Skeletal muscle satellite cell (primary cell): Measurements from ENCODE around the gene ATXN7L1.

Source experiments
- H3K27me3 ChIP-seq: 2 replicates; pipeline ENCODE4 v1.7.0; 2013; ENCODE audit warnings: low read length; ENCODE audit not compliant: control insufficient read depth, insufficient read depth
- H3K36me3 ChIP-seq: 2 replicates; pipeline ENCODE4 v1.7.0; 2013; ENCODE audit warnings: mild to moderate bottlenecking, control low read depth, low read length; ENCODE audit not compliant: insufficient read depth
- H3K4me1 ChIP-seq: 2 replicates; pipeline ENCODE4 v1.7.0; 2013; ENCODE audit warnings: low read length; ENCODE audit not compliant: control insufficient read depth, insufficient read depth
- H3K4me2 ChIP-seq: 2 replicates; pipeline ENCODE4 v1.7.0; 2013; ENCODE audit warnings: mild to moderate bottlenecking, low read length
- H3K4me3 ChIP-seq: 2 replicates; pipeline ENCODE4 v1.7.0; 2013; ENCODE audit warnings: low read length
- H3K9ac ChIP-seq: 2 replicates; pipeline ENCODE4 v1.7.0; 2013; ENCODE audit warnings: mild to moderate bottlenecking, low read depth, low read length, moderate library complexity
- H3K9me3 ChIP-seq: replicated peaks from 2 replicates; pipeline ENCODE4 v1.7.0; 2013; ENCODE audit warnings: mild to moderate bottlenecking, control low read depth, low read length

The ATXN7L1 gene

DNA sequence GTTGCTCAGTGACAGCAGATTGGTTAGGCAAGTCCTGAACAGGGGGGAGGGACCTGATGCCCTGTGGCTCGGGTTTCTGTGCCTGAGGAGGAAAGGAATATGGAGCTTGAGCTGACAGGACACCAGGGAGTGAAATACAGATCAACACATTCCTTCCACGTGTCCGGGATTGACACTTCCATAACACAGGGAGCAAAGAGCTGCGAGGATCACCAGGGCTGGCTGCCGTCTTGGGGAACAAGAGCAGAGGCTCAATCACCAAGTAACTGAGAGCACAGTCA, 258.4 kb downstream of the ATXN7L1 start:
- Histone ChIP-seq H3K9ac (no peak overlapping the region), H3K9me3 (no peaks in the 10 kb centered on the region), H3K36me3 (peaks cover 3% of the 10 kb centered on the region), H3K4me2 (no peak overlapping the region), H3K4me3 (no peak overlapping the region), H3K4me1 (no peaks in the 10 kb centered on the region), H3K27me3 (no peaks in the 10 kb centered on the region)

DNA sequence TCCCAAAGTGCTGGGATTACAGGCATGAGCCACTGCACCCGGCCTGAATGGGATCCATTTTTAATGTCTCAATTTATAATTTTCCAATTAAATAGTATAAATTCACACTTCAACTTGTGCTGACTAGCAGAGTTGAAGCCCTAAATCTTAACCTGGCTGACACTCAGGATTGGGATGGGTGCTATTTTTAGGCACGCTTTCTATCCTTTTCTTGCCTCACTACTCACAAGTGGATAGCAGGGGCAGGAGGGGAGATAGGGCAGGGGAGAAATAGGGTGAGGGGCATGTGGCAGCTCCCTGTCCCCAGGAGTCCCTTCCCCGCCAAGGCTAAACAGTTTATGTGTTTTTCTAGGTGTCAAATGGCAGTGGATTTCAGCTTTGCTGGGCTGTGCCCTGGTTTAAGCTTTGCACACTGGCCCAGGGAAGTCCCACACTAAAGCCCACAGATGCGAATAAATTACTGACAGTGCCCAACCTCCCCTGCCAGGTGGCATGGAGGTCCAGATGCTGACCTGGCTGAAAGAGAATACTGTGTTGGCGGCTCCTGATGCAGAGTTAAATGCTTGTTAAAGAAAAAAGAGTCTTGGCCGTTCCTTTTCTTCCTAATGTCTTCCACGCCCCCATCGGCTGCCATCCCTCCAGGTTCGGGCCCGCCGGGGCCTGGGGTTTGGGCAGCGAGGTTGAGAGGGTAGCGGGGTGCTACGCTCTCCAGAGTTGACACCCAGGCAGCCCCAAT, 259.0 kb downstream of the ATXN7L1 start:
- peaks cover 3% of the 10 kb centered on the region for H3K36me3 ChIP-seq
- no peaks in the 10 kb centered on the region for H3K4me1 ChIP-seq
- no peak overlapping the region for H3K9ac ChIP-seq
- H3K27me3 ChIP-seq, result no peaks in the 10 kb centered on the region
- H3K4me2 ChIP-seq, result no peak overlapping the region
- H3K9me3 ChIP-seq, result no peaks in the 10 kb centered on the region
- no peak overlapping the region for H3K4me3 ChIP-seq

DNA sequence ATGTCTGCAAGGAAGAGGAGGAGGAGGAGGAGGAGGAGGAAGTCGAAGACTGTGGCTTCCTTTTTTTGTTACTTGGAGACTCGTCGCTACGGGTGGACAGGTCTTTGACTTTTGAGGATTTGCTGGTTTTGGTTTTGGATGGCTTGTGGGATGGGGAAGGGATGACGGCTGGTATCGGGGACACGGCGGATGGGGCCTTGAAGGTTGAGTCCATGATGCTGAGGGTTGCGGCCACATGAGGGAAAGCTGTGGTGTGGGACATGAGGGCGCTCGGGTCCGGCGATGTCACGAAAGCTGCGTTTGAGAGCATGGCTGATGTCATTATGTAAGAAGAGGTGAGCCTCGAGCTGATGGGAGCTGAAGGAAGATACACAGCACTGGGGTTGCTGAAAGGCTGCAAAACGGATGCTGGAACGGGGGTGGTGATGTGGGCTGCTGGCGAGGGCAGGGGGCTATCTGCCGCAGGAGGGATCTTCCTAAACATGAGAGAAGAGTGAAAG, 262.0 kb downstream of the ATXN7L1 start:
- Histone ChIP-seq H3K4me1 (no peaks in the 10 kb centered on the region), H3K9ac (no peak overlapping the region), H3K27me3 (no peaks in the 10 kb centered on the region), H3K36me3 (peaks cover 3% of the 10 kb centered on the region), H3K4me3 (no peak overlapping the region), H3K4me2 (no peak overlapping the region), H3K9me3 (no peaks in the 10 kb centered on the region)

DNA sequence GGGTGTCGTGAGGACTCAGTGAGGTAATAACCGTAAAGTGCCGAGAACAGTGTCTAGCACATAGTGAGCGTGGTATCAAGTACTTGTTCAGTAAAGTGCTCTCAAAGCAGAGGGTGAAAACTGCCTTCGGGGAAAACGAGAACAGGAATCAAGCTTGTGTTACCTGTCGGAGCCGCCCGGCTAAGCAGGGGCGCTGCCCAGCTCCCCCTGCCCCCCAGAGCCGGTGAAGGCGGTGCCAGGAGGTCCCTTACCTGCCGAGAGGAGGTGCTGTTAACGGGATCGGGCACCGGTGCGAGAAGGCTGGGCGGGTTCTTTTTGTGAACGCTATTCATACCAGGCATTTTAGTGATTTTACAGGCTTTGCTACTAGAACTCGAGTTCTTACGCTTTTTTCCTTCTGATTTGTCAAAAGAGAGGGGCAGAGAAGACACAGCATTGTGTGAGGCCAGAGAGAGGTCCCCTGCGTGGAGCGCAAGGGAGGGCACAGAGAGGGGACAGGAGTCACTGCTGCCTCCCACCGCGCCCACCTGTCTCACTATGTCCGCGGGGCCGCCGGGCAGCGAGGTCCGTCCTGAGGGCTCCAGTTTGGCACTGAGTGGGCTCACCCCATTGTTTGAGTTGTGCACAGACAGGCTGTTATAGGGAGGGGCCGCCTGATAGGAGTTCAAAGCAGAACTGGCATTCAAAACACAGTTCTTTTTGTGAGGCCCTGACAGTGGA, 262.6 kb downstream of the ATXN7L1 start:
- Histone ChIP-seq H3K4me3 (no peak overlapping the region), H3K27me3 (no peaks in the 10 kb centered on the region), H3K4me2 (no peak overlapping the region), H3K4me1 (no peaks in the 10 kb centered on the region), H3K36me3 (peaks cover 3% of the 10 kb centered on the region), H3K9ac (no peak overlapping the region), H3K9me3 (no peaks in the 10 kb centered on the region)

DNA sequence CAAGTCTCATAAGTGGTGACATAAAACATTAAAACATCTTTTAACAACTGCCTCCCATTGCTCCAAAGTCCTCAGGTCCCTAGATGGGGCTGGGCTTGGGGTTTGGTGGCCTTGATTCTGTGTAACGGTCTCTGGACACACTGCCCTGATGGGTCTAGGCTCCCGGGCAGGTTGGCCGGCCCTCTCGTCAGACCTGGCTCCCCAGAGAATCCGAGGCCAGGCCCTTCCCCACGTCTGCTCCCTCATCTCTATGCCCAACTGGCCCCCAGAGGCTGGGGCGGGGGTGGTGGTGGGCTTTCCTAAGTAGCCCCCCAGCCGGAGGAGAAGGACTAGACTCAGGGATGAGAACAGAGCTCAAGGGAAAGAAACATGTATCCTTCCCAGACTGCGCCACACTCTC, 263.6 kb downstream of the ATXN7L1 start:
- Histone ChIP-seq H3K9me3 (no peaks in the 10 kb centered on the region), H3K4me2 (no peak overlapping the region), H3K4me3 (no peak overlapping the region), H3K4me1 (no peaks in the 10 kb centered on the region), H3K36me3 (peaks cover 3% of the 10 kb centered on the region), H3K9ac (no peak overlapping the region), H3K27me3 (no peaks in the 10 kb centered on the region)

DNA sequence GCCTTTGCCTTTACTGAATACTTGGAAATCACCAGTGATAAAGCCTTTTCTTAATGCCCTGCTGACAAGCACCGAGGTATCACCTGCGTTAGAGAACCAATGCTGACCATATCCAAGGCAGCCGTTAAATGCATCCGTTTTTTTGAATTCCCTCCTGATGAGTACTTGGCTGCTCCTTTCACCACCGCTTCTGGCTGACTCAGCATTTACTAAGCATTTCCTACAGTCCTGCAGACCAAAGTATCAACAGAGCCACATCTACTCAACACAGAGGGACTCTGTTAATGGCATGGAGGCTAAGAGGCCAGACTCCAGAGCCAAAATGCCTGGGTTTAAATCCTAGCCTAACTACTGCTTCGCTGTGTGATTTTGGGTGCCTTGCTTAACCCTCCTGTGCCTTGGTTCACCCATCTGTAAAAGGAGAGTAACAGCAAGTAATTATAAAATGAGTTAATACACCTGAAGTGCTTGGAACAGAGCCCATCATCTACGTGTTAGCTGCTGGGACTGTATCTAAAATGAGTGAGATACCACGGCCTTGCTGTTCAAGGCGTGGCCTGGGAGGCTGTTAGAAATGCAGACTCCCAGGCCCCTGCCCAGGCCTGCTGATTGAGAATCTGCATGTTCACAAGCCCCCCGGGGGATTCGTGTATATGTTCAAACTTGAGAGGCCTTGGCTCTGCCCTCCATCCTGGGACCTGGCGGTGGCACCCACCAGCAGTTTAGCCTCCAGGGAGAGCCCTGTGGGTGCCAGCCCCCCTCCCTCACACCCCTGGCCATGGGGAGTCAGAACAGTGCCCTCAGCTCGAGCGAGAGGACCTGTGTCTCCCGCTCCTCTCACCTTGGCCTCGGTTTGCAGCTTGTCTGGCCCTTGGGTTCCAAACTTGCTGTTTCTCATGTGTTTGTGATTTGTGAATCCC, 264.3 kb downstream of the ATXN7L1 start:
- Histone ChIP-seq H3K36me3 (peaks cover 3% of the 10 kb centered on the region), H3K4me1 (no peaks in the 10 kb centered on the region), H3K27me3 (no peaks in the 10 kb centered on the region), H3K9me3 (no peaks in the 10 kb centered on the region), H3K4me3 (no peak overlapping the region), H3K4me2 (no peak overlapping the region), H3K9ac (no peak overlapping the region)

DNA sequence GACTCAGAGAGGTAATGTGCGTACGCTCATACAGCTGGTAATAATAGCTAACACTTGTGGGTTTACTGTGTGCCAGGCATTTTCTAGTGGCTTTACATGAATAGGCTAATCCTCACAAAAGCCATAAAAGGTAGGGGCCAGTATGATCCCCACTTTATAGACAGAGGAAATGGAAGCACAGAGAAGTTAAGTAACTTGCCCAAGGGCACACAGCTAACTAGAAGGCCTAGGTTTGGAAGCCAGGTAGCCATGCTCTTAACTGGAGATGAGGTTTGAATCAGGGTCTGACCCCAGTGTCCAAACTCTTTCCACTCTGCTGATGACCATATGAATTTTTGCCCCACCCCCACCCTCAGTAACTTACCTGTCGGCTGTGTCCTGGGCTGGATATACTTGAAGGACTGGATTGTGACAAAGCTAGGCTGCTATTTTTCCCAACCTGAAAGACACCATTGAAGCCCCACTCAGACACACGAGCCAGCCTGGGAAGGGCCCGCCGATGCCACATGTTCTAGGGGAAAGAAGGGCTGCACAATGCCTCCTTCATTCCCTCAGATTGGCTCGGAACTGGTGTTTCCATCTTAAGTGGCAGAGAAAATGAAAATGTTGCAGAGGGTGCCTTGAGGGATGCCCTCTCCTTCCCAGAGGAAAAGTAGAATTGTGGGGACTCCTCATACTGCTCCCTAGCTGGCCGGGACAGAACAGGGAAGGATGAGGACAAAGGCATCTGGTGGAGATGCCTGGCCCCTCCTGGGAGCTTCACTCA, 266.1 kb downstream of the ATXN7L1 start:
- Histone ChIP-seq H3K4me2 (no peak overlapping the region), H3K9ac (no peak overlapping the region), H3K27me3 (no peaks in the 10 kb centered on the region), H3K4me1 (no peaks in the 10 kb centered on the region), H3K4me3 (no peak overlapping the region), H3K36me3 (no peaks in the 10 kb centered on the region), H3K9me3 (no peaks in the 10 kb centered on the region)

DNA sequence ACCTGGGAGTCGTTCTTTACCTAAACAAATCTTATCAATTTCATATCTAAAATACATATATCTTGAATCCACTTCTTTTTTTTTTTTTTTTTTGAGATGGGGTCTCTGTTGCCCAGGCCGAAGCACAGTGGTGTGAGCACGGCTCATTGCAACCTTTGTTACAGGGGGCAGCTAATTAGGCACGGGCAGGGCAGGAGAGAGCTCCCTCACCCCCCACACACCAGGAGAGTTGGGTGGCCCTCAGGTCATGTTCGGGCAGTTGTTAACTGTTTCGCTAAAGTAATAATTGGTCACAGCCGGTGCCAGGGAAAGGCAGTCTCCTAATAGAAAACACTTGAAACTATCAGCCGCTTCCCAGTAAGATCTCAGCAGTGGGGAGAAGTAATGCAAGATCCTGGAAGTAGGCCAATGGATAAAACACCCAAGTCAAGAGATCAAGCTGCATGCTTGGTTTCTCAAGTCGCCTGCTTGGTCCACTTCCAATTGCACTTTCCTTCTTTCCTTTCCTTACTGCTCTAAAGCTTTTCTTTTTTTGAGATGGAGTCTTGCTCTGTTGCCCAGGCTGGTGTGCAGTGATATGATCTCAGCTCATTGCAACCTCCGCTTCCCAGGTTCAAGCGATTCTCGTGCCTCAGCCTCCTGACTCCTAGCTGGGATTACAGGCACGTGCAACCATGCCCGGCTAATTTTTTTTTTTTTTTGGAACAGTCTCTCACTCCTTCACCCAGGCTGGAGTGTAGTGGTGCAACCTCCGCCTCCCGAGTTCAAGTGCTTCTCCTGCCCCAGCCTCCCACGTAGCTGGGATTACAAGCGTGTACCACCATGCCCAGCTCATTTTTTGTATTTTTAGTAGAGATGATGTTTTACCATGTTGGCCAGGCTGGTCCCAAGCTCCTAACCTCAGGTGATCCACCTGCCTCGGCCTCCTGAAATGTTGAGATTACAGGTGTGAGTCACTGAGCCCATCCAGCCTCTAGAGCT, 273.8 kb downstream of the ATXN7L1 start:
- Histone ChIP-seq H3K4me2 (no peak overlapping the region), H3K36me3 (no peaks in the 10 kb centered on the region), H3K27me3 (peaks cover 9% of the 10 kb centered on the region), H3K9ac (no peak overlapping the region), H3K4me1 (no peaks in the 10 kb centered on the region), H3K9me3 (no peaks in the 10 kb centered on the region), H3K4me3 (no peak overlapping the region)

DNA sequence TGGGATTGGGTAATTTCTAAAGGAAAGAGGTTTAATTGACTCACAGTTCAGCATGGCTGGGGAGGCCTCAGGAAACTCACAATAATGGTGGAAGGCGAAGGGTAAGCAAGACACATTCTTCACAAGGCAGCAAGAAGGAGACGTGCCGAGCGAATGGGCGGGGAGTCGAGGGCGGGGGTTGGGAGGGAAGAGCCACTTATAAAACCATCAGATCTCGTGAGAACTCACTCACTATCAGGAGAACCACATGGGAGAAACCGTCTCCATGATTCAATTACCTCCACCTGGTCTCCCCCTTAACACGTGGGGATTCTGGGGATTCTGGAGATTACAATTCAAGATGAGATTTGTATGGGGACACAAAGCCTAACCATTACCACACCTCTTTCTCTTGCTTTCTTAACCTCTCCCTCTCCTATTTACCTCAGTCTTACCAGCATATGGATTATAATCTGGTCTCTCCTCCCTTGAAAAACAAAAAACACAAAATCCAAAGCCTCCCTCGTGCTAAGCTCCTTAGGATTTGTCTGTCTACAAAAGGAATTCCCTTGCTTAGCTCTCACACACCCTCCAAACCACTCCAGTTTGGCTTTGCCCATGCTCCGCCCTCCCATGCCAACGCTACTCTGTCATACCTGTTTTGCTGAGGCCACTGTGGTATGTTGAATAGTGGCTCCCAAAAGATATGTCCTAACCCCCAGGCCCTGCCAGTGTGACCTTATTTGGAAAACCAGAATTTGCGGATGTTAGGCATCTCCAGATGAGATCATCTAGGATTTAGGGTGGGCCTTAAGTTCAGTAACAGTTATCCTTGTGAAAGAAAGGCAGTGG, 275.5 kb downstream of the ATXN7L1 start:
- H3K36me3 ChIP-seq, result no peaks in the 10 kb centered on the region
- H3K9me3 ChIP-seq, result no peaks in the 10 kb centered on the region
- no peaks in the 10 kb centered on the region for H3K4me1 ChIP-seq
- no peak overlapping the region for H3K4me3 ChIP-seq
- no peak overlapping the region for H3K9ac ChIP-seq
- H3K4me2 ChIP-seq, result no peak overlapping the region
- H3K27me3 ChIP-seq, result peaks cover 14% of the 10 kb centered on the region

DNA sequence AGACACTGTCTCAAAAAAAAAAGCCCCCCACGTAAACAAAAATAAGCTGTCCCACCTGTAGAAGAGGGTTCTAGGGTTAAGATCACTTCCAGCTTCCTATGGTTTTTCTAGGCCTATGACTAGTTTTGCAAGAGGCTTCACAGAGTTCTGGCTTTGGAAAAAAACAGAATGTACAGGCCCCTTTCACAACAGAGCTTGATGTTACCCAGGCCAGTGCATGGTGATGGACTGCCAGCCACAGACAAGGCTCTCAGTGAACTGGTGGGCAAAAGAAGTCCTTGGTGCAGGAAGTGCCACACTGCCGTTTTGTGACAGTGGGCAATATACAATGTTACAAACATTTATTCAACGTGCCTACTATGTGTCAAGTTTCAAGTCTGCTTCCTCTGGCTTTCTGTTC, 276.8 kb downstream of the ATXN7L1 start:
- Histone ChIP-seq H3K36me3 (no peaks in the 10 kb centered on the region), H3K4me1 (no peaks in the 10 kb centered on the region), H3K4me3 (no peak overlapping the region), H3K9me3 (no peaks in the 10 kb centered on the region), H3K27me3 (peaks cover 14% of the 10 kb centered on the region), H3K9ac (no peak overlapping the region), H3K4me2 (no peak overlapping the region)
